ENCODE data around the gene ATN1.
"Not testable (repeated sequence)": the region's sequence is repeated elsewhere in the genome, so short reads cannot be mapped to it uniquely, and the experiment has no call there.

ATN1 gene

DNA sequence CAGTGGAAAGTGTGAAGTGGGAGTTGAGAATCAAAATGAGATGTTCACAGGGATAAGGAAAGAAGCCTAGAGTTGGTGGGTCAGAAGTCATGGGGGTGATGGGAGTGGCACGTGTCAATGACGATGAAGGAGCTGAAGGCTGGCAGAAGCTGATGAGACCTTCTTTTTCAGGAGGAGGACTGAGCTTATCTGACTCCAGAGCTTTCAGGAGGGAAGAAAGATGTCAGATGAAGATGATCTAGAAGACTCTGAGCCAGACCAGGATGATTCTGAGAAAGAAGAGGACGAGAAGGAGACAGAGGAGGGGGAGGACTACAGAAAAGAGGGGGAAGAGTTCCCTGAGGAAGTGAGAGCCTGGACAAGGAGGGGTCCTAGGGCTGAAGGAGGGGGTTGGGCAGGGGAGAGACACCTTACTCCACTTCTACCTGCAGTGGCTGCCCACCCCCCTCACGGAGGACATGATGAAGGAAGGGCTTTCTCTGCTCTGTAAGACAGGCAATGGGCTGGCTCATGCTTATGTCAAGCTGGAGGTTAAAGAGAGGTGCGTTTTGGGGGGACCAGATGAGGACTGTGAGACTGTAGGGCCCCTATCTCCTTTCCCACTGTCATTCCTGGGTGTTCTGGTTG lies 22.2 kb upstream of the ATN1 start:
- no peak for DNase-seq

DNA sequence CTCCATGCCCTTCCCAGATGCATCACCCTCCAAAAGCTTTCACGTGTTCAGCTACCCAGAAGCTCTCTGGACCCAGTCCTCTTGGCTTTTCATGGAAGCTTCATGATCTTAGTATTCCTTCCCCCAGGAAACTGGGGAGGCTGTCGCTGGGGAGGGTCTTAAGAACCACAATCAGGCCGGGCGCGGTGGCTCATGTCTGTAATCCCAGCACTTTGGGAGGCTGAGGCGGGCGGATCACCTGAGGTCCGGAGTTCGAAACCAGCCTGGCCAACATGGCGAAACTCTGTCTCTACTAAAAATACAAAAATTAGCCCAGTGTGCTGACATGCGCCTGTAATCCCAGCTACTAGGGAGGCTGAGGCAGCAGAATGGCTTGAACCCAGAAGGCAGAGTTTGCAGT lies 19.6 kb upstream of the ATN1 start:
- not testable (repeated sequence) for DNase-seq

- no peak for DNase-seq
Measured at GRCh38 chr12:6909421-6910145, 18.2 kb upstream of the ATN1 start.

DNA sequence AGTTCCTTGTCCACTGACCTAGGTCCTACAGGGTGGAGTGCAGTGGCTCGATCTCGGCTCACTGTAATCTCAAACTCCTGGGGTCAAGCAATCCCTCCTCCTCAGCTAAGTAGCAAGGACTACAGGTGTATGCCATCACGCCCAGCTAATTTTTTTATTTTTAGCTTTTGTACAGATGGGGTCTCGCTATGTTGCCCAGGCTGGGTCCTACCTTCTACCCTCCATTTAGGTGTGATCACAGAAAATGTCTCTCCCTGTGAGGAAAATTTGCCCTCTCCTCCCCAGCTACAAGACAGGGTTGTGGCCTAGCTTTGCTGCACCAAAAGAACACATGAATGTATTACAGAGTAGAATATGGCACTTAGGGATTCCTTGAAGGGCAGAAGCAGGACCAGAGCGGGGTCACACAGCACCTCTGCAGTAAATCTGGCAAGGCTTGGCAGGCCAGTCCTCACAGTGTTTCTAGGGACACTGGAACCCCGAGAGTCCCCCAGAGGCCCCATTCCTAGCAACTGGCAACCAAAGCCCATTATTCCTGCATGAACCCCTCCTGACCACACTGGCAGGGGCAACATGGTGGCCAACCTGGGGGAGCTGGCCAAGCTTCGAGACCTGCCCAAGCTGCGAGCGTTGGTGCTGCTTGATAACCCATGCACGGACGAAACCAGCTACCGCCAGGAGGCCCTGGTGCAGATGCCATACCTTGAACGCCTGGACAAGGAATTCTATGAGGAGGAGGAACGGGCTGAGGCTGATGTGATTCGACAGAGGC lies 15.4 kb upstream of the ATN1 start:
- DNase-seq = no peak

GRCh38 chr12:6914246-6914946 lies 13.4 kb upstream of the ATN1 start, which contains the start of gene ENO2:
TSS of gene ENO2 (plus strand) at chr12:6914580. CDS start at chr12:6915833, 1,253 bp downstream.
- peak; percentile 73 for DNase-seq

GRCh38 chr12:6914947-6915788 lies 12.6 kb upstream of the ATN1 start:
- DNase-seq = no peak

DNA sequence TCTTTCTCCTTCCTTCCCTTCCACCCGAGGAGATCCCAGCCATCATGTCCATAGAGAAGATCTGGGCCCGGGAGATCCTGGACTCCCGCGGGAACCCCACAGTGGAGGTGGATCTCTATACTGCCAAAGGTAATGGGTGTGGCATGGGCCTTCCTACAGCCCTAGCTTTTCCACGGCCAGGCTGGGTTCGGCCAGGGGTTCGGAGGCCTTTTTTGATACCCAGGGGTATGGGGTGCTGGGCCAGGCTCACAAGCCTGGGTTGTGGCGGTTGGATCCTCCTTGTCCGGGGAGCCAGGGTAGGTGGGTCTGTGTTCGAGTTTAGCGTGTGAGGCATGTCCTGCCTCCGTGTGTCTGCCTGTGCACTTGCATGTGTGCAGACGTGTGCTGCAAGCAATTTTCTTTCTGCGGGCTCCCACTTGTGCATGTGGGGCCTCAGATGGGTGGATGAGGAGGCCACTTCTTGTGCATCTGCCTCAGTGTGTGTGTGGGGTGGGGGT lies 11.9 kb upstream of the ATN1 start:
- no peak for DNase-seq

GRCh38 chr12:6916426-6917200 lies 11.1 kb upstream of the ATN1 start:
- no peak for DNase-seq

GRCh38 chr12:6917491-6918231 lies 10.1 kb upstream of the ATN1 start:
- no peak for DNase-seq

GRCh38 chr12:6919588-6919987 lies 8.2 kb upstream of the ATN1 start:
- no peak for DNase-seq

GRCh38 chr12:6921539-6921938 lies 6.2 kb upstream of the ATN1 start:
- no peak for DNase-seq

DNA sequence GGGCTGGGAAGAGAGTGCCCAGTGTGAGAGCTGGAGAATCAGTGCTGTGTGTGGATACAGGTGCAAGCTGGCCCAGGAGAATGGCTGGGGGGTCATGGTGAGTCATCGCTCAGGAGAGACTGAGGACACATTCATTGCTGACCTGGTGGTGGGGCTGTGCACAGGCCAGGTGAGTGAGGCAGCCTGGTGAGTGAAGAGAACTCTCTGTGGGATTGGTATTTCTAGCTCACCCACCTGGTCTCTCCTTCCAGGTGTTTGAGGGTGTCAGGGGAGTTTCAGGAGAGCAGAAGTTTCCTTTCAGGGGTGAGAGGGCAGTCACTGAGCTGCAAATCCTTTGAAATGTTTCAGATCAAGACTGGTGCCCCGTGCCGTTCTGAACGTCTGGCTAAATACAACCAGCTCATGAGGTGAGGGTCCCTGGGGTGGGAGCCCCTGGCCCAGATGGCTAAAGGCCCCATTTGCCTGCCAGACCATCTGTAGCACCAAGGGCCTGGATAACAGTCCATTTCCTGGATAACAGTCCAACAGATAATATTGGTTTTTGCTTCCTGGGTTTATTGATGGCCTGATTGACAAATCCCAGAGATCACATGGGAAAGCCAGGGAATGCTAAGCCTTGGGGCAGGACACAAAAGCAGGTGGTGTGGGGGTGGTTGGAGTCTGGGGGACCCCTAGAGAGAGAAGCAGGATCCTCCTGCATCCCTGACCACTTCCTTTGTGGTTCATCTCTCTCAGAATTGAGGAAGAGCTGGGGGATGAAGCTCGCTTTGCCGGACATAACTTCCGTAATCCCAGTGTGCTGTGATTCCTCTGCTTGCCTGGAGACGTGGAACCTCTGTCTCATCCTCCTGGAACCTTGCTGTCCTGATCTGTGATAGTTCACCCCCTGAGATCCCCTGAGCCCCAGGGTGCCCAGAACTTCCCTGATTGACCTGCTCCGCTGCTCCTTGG lies 5.5 kb upstream of the ATN1 start:
- DNase-seq = peak; percentile 75

- no peak for DNase-seq
Measured at GRCh38 chr12:6923003-6923732, 4.6 kb upstream of the ATN1 start.

DNA sequence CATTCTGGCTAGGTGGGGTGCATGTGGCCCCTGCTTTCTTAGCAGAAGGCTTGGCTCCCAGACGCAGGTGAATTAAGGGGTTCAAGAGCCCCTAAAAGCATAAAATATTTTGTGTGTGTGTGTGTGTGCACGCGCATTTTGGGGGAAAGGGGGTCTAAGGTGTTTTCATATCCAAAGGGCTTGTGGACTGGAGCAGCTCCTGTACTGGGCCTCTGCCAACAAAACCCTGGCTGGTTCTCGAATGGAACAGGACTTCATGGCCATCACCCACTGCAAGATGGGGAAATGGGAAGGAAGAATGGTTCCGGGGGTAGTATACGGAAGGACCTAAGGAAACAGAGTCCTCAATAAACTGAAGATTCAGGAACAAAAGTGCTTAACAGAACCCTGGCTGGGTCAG lies 3.9 kb upstream of the ATN1 start:
- DNase-seq = no peak

- no peak for DNase-seq
Measured at GRCh38 chr12:6925239-6925539, 2.6 kb upstream of the ATN1 start.

GRCh38 chr12:6925540-6926279 lies 2.0 kb upstream of the ATN1 start:
- no peak for DNase-seq

GRCh38 chr12:6928022-6928702 lies 403 bp downstream of the ATN1 start:
- DNase-seq = no peak

Measured in RPMI8226 (cell line).